ENCODE data around the gene LRRC59.

LRRC59 gene

DNA sequence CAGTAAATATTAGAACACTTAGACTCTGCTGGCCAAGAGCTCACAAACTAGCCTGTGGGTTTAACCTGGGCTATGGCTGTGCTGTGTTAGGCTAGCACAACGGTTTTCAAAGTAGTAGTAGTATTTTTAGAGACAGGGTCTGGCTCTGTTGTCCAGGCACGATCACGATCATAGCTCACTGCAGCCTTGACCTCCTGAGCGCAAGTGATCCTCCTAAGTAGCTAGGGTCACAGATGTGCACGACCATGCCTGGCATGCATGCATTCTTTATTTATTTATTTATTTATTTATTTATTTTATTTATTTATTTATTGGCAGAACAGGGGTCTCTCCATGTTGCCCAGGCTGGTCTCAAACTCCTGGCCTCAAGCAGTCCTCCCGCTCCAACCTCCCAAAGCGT lies 34.7 kb downstream of the LRRC59 start:
- DNase-seq (ENCODE audit: low read depth in 3 of 3): no peak

DNA sequence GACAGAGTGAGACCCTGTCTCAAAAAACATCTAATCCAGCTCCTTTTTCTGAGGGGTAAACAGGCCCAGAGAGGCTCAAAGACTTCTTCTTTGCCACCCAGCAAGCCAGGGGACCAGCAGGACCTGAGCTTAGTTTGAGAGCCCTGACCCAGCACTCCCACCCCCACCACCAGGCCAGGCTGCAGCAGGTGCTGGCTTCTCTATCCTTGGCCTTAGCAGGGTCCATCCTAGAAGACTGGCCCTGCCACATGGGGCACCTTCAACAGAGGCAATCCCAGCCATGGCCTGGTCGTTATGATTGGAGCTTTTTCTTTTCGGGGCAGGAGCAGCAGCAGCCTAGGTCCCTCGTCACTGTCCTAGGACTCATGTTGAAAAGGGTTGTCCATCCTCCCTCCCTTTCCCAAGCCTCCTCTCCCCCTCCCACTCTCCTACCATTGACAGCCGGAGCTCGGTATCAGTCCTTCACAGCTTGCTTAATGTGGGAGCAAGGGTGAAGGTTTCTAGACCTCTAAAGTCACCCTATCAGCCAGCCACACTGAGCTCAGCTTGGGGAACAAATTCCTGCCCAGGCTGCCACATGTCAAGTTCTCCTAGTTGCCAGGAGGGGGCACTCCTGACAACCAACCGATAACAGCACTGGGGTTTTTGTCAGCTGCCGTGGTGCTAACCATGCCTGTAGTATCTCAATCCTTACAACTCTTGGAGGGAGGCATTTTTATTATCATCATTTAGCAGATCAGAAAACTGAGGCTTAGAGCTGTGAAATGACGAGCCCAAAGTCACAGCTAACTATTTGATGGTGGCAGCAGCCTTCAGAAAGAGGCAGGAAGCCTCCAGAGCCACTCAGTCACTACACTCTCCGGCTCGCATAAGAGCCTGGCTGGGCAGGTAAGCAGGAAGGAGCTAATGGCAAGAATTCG lies 35.5 kb downstream of the LRRC59 start:
- peak in 2 of 3 experiments; percentile 33 to 45 for DNase-seq (ENCODE audit: low read depth in 3 of 3)

DNA sequence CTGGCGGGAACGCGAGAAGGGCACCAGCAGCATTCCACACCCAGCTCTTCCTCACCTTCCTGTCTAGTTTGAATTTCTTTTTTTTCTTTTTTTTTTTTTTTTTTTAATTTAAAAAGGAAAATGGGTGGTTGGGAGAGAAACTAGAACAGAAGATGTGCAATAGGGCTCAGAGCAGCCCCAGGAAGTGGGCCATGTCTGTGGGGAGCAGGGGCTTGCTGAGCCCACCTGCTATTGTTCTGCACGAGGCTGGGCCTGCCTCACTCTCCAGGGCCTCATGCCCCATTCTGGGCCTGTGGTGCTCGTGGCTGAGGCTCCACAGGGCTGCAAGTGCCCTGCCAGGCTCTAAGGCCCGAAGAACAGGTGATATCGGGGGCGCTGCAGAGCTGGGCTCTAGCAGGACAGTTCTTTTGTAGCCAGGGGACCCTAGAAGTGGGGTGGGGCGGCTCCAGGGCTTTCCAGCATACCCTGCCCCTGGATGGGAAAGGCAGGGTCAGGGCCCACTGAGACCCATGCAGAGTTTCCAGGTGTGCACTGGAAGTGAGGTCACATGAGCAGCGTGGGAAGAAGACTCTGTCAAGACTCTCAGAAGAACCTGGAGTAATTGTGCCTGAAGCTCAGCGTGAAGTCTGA lies 36.7 kb downstream of the LRRC59 start:
- DNase-seq (ENCODE audit: low read depth in 3 of 3): no peak

DNA sequence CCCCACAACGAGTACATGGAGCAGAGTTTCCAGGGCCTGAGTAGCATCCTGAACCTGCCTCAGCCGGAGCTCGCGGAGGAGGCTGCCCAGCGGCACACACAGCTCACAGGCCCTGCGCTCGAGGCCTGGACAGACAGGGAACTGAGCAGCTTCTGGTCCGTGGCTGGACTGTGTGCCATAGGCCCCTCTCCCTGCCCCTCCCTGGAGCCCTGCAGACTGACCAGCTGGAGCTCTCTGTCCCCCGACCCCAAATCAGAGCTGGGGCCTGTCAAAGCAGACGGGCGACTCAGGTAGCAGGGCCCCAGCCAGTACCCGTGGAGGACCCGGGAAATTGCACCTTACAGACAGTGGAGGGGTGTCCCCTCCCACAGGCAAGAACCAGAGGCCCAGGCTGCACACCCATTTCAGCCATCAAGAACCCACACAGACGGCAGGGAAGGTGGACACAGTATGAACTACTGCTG lies 37.3 kb downstream of the LRRC59 start:
- DNase-seq (ENCODE audit: low read depth in 3 of 3): no peak

DNA sequence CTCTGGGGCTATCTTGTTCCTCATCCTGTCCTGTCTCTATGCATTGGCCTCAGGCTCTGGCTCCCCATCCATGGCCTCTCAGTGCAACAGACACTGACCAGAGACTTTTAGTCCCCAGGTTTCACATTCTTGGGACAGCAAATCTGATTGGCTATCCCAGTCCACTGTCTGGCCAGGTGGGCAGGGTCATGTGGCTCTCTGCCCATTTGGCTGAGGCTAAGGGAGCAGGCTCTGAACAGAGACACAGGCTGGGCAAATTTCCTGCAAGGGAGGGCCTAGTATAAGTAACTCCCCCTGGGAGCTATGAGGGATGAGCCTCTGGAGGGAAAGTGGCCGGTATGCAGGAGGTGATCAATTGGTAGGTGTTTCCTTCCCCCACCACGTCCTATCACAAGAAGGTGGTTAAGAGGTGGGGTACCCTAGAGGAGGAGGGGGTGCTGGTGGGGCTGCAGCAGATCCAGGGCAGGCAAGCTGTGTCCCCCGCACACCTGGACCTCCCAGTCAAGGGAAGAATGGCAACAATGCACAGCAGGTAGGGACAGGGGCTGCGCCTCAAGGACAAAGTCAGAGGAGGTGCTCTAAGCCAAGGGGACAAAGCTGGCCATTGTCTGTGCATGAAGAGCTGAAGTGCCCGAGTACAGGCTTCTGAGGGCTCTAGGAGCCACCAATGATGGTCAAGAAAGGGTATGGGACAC lies 38.2 kb downstream of the LRRC59 start:
- no peak for DNase-seq (ENCODE audit: low read depth in 3 of 3)

- no peak for DNase-seq (ENCODE audit: low read depth in 3 of 3)
These were observed 39.1 kb downstream of the LRRC59 start for GRCh38 chr17:50358177-50358576.

GRCh38 chr17:50356892-50357510 lies 40.3 kb downstream of the LRRC59 start:
- DNase-seq (ENCODE audit: low read depth in 3 of 3): no peak

GRCh38 chr17:50356418-50356817 lies 40.9 kb downstream of the LRRC59 start:
- no peak for DNase-seq (ENCODE audit: low read depth in 3 of 3)

GRCh38 chr17:50355701-50356341 lies 41.5 kb downstream of the LRRC59 start:
- DNase-seq (ENCODE audit: low read depth in 3 of 3): no peak

- no peak for DNase-seq (ENCODE audit: low read depth in 3 of 3)
These were observed 42.0 kb downstream of the LRRC59 start for GRCh38 chr17:50355336-50355700.

DNA sequence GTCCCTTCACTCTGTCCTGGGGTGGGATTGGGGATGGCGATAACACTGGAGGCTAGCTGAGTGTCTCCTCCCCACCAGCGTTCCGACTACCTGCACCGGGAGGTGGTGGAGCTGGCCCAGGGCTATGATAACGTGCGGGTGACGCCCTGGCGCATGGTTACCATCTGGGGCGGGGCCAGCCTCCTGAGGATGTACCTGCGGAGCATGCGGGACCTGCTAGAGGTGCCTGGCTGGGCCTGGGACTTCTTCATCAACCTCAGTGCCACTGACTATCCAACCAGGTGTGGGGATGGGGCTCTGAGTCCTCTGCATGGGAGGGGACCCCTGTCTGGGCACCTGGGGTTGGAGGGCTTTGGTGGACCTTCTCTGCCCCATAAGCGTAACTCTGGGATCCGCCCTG lies 42.5 kb downstream of the LRRC59 start:
- DNase-seq (ENCODE audit: low read depth in 3 of 3): no peak

GRCh38 chr17:50354198-50354597 lies 43.1 kb downstream of the LRRC59 start:
- no peak for DNase-seq (ENCODE audit: low read depth in 3 of 3)

DNA sequence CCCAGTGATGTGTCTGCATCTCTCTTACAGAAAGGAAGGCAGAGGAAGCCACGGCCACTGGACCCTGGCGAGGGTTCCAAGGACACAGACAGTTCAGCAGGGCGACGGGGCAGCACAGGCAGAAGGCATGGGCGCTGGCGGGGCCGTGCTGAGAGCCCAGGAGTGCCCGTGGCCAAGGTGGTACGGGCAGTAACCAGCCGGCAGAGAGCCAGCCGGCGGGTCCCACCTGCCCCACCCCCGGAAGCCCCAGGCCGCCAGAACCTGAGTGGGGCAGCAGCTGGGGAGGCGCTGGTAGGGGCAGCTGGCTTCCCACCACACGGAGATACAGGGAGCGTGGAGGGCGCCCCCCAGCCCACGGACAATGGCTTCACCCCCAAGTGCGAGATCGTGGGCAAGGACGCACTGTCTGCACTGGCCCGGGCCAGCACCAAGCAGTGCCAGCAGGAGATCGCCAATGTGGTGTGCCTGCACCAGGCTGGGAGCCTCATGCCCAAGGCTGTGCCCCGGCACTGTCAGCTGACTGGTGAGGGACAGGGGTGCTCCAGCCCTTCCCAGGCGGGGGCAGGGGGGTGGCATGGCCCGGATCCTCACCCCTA lies 43.6 kb downstream of the LRRC59 start:
- DNase-seq (ENCODE audit: low read depth in 3 of 3): no peak

DNA sequence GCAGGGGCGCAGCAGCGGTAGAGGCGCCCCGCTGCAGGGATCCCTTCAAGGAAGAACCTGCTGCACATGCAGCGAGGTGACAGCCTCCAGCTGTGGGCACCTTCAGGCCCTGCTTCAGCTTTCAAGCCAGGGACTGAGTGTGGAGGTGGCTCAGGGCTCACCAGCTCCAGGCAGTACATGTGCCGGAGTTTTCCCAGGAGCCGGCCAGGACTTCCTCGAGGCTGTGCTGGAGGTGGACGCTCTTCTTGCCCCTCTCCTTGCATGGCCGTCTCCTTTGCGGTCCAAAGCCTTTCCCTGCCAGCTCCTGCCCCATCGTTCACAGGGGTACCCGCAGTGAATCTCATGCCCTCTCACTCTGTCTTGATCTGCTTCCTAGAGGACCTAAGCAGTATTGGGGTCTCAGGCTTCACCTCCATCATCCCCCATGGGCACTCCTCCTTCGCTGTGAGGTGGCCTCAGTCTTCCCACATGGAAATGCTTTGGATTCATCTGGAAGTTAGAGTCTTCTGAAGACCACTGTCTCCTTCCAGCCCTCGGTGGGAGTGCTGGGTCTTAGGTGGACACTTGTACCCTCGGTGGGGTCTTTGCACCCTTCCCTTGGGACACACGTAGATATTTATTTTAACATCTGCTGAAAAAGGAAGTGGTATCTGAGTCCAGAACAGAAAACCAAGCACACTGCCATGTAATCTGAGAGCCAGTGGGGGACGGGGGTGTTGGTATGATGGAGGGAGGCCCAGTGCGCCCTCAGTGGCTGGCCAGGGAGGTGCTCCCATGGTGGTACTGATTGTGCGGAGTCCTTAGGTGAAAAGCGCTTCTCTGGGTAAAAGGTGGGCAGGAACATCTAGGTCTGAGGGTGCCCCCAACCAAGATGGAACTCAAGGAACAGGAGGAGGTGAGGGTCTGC lies 44.4 kb downstream of the LRRC59 start:
- DNase-seq (ENCODE audit: low read depth in 3 of 3): no peak

DNA sequence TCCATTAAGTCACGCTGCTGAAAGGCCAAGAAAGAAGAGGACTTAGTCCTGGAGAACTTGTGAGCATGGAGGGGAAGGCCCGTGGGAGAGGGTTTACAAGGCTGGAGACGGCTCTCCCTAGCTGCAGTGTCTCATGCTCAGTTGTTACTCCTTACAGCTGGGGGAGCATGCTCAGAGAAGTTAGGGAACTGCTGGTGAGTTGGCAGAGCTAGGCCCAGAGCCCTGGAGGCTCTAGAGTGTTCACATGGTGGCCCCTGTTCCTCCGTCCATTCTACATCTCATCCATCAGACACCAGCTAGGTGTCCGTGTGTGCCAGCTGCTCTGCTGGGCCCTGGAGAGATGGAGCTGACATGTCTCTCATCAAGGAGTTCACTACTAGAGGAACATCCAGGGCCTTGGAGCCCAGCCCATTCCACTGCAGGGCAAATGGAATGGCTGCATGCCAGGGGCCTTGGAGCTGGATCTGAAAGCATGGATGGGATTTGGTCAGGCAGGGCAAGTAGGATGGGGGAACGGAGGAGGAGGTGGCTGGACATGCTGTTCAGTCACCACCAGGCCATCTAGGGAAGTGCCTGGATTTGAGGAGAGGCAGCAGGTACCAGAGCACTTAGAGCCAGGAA lies 45.1 kb downstream of the LRRC59 start:
- no peak for DNase-seq (ENCODE audit: low read depth in 3 of 3)

DNA sequence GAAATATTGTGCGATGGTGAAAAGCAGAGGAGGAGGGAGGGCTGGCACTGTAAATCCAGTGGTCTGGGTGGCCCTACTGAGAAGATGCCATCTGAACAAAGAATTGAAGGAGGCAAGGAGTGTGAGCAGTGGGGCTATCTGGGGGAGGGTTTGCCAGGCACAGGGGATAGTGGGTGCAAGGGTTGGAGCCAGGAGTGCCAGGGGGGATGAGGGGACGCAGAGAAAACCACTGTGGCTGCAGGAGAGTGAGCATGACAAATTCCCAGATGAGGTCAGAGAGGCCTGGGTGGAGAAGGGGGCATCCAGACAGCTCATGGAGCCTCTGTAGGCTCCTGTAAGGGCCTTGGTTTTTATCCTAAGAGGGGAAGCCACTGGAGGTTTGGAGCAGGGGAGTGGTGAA lies 46.6 kb downstream of the LRRC59 start:
- DNase-seq (ENCODE audit: low read depth in 3 of 3): no peak

DNA sequence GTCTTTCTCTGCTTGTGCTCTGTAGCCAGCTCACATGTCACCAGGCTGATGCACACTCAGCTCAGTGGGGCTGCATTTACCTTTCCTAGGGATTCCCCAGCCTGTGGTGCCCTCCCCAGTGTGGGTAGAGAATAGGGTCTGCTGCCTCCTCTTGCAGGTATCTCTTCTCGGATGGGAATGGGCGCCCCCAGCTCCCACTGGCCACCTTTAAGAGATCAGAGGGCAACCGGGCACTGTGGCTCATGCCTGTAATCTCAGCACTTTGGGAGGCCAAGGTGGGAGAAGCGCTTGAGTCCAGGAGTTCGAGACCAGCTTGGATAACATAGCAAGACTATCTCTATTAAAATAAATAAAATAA lies 48.1 kb downstream of the LRRC59 start:
- no peak for DNase-seq (ENCODE audit: low read depth in 3 of 3)

DNA sequence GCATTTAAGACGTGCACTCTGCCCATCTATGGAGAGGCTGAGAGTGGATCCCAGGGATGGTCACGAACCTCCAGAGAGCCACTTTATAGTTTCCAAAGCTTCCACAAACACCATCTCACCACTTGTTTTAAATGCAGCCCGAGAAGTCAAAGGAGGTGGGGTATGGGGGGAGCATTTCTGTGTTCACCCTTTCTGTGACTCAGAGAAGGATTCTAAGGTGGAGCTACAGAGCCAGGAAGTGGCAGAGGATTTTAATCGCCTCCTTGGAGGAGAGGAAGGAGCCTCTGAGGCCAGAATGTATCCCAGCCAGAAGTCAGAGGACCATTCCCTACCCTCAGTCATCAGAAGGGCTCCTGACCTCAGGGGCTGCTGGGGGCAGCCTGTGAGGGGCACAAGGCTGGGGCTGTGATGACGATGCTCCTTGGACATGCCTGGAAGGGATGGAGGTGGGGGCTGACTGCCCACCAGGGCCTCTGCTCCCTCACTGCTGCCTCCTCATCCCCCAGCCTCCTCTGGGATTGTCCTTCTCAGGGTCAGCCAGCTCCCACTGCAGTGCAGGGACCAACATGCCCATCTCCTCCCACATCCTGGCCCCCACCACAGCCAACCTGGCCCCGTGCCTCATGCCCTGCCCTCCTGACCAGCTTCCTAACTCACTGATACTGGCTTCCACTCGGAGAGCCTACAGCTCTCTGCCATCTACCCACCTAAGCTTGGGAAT lies 48.6 kb downstream of the LRRC59 start:
- no peak for DNase-seq (ENCODE audit: low read depth in 3 of 3)

GRCh38 chr17:50347894-50348291 lies 49.4 kb downstream of the LRRC59 start:
- DNase-seq (ENCODE audit: low read depth in 3 of 3): no peak
